ENCODE results near the gene CDNF.

DNA sequence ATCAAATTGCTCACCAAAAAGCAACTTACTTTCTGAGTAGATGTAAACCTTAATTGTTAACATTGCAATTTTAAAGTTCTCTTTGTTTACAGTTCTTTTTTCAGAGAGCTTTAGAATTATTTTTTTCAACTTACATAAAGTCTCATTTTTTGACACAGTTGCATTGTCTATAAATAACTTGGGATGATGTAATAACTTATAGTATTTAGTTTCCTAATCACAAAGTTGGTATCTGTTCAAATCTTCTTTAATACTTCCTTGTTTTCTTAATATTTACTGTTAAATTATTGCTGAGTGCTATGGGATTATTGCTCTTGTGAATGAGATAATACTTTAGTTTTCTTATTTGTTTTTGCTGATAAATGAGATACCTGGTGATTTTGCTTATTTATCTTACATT, 21.9 kb upstream of the CDNF start:
- TF ChIP-seq CTCF (conservative IDR thresholded peaks at IDR 0.05; ENCODE audit: low read depth, low read length) (no peak), EZH2 (IDR thresholded peaks at IDR 0.05; ENCODE audit: borderline replicate concordance, low read depth, low read length, poor library complexity, severe bottlenecking) (no peak)

All from A673 (cell line).